ENCODE measurements around the gene N4BP3. TPM values are rescaled to one million over a fixed set of nuclear protein-coding genes. Genes with fewer than 3 reads are reported as not detected.

N4BP3 gene
- total and polyA plus RNA-seq, 5 donors from 2014 or later, result 0.07 to 2.5 (median 0.35) TPM

GRCh38 chr5:178136990-178137389, 23.7 kb downstream of the N4BP3 start:
- H3K4me3 Mint-ChIP-seq, result no peak overlapping the region
- H3K27ac Mint-ChIP-seq, result peak overlapping the region in 1 of 3 donors; percentile 59
- H3K9me3 Mint-ChIP-seq, result peaks cover 0 to 3% (median 0%) of the 10 kb centered on the region in 7 donors
- Histone ChIP-seq H3K9me3 (ENCODE audit: control insufficient read depth in 2 of 2, low read length in 2 of 2) (no peaks in the 10 kb centered on the region), H3K36me3 (ENCODE audit: control insufficient read depth, insufficient read depth, low read length) (peaks cover 26% of the 10 kb centered on the region), H3K27ac (ENCODE audit: insufficient read depth, low read length, poor library complexity, severe bottlenecking) (no peak overlapping the region), H3K4me3 (ENCODE audit: low read depth, low read length) (no peak overlapping the region), H3K27me3 (ENCODE audit: control insufficient read depth, insufficient read depth, low read length) (no peaks in the 10 kb centered on the region), H3K4me1 (ENCODE audit: control insufficient read depth, insufficient read depth, low read length, poor library complexity, severe bottlenecking) (peaks cover 3% of the 10 kb centered on the region)
- H3K36me3 Mint-ChIP-seq, result peaks cover 37% of the 10 kb centered on the region
- H3K4me1 Mint-ChIP-seq, result peaks cover 14 to 36% (median 24%) of the 10 kb centered on the region in 4 donors
- no peak for ATAC-seq (ENCODE audit: low read depth in 2 of 2)
- H3K27me3 Mint-ChIP-seq, result no peaks in the 10 kb centered on the region
- no peak for DNase-seq

DNA sequence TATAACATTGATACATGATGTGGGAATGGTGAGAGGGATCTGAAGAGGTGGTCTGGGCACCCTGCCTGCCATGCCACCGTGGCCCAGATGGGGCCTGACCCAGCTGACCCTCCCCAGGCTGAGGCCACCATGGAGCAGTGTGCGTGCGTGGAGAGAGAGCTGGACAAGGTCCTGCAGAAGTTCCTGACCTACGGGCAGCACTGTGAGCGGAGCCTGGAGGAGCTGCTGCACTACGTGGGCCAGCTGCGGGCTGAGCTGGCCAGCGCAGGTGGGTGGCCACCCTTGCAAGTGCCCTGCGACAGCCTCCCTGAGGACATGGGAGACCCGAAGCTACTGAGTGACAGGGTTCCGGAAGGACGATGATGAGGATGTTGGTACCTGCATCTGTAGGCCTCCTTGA, 24.7 kb downstream of the N4BP3 start:
- ATAC-seq (ENCODE audit: low read depth in 2 of 2) (no peak), DNase-seq (no peak)
- no peaks in the 10 kb centered on the region for H3K27me3 ChIP-seq (ENCODE audit: control insufficient read depth, insufficient read depth, low read length)
- peaks cover 14 to 32% (median 25%) of the 10 kb centered on the region in 4 donors for H3K4me1 Mint-ChIP-seq
- no peak overlapping the region for H3K27ac Mint-ChIP-seq
- H3K4me3 ChIP-seq (ENCODE audit: low read depth, low read length), result no peak overlapping the region
- H3K9me3 ChIP-seq (ENCODE audit: control insufficient read depth in 2 of 2, low read length in 2 of 2), result no peaks in the 10 kb centered on the region
- H3K36me3 ChIP-seq (ENCODE audit: control insufficient read depth, insufficient read depth, low read length), result peaks cover 35% of the 10 kb centered on the region
- H3K27ac ChIP-seq (ENCODE audit: insufficient read depth, low read length, poor library complexity, severe bottlenecking), result no peak overlapping the region
- H3K4me3 Mint-ChIP-seq, result peak overlapping the region in 1 of 4 donors; percentile 59
- peaks cover 39% of the 10 kb centered on the region for H3K36me3 Mint-ChIP-seq
- no peaks in the 10 kb centered on the region for H3K27me3 Mint-ChIP-seq
- H3K4me1 ChIP-seq (ENCODE audit: control insufficient read depth, insufficient read depth, low read length, poor library complexity, severe bottlenecking), result peaks cover 3% of the 10 kb centered on the region
- peaks cover 0 to 3% (median 0%) of the 10 kb centered on the region in 7 donors for H3K9me3 Mint-ChIP-seq

GRCh38 chr5:178141550-178141949, 28.2 kb downstream of the N4BP3 start:
- no peaks in the 10 kb centered on the region for H3K9me3 Mint-ChIP-seq

GRCh38 chr5:178142642-178143041, 29.3 kb downstream of the N4BP3 start:
- Mint-ChIP-seq H3K4me3 (no peak overlapping the region), H3K9me3 (no peaks in the 10 kb centered on the region), H3K36me3 (peaks cover 40% of the 10 kb centered on the region), H3K27ac (no peak overlapping the region), H3K27me3 (no peaks in the 10 kb centered on the region), H3K4me1 (peaks cover 0 to 6% (median 4%) of the 10 kb centered on the region in 4 donors)
- Histone ChIP-seq H3K9me3 (ENCODE audit: control insufficient read depth in 2 of 2, low read length in 2 of 2) (no peaks in the 10 kb centered on the region), H3K4me3 (ENCODE audit: low read depth, low read length) (no peak overlapping the region), H3K27me3 (ENCODE audit: control insufficient read depth, insufficient read depth, low read length) (no peaks in the 10 kb centered on the region), H3K4me1 (ENCODE audit: control insufficient read depth, insufficient read depth, low read length, poor library complexity, severe bottlenecking) (no peaks in the 10 kb centered on the region), H3K36me3 (ENCODE audit: control insufficient read depth, insufficient read depth, low read length) (peaks cover 54% of the 10 kb centered on the region), H3K27ac (ENCODE audit: insufficient read depth, low read length, poor library complexity, severe bottlenecking) (no peak overlapping the region)
- DNase-seq, result no peak
- ATAC-seq (ENCODE audit: low read depth in 2 of 2), result no peak

More at GRCh38 chr5:178141550-178141949, 28.2 kb downstream of the N4BP3 start:
- DNase-seq (no peak), ATAC-seq (ENCODE audit: low read depth in 2 of 2) (no peak)
- Histone ChIP-seq H3K4me1 (ENCODE audit: control insufficient read depth, insufficient read depth, low read length, poor library complexity, severe bottlenecking) (no peaks in the 10 kb centered on the region), H3K27ac (ENCODE audit: insufficient read depth, low read length, poor library complexity, severe bottlenecking) (no peak overlapping the region), H3K36me3 (ENCODE audit: control insufficient read depth, insufficient read depth, low read length) (peaks cover 44% of the 10 kb centered on the region), H3K27me3 (ENCODE audit: control insufficient read depth, insufficient read depth, low read length) (no peaks in the 10 kb centered on the region), H3K9me3 (ENCODE audit: control insufficient read depth in 2 of 2, low read length in 2 of 2) (no peaks in the 10 kb centered on the region), H3K4me3 (ENCODE audit: low read depth, low read length) (no peak overlapping the region)
- H3K4me1 Mint-ChIP-seq, result peaks cover 3 to 12% (median 7%) of the 10 kb centered on the region in 4 donors
- peaks cover 30% of the 10 kb centered on the region for H3K36me3 Mint-ChIP-seq
- no peak overlapping the region for H3K27ac Mint-ChIP-seq
- no peaks in the 10 kb centered on the region for H3K27me3 Mint-ChIP-seq
- no peak overlapping the region for H3K4me3 Mint-ChIP-seq

GRCh38 chr5:178143246-178143645, 29.9 kb downstream of the N4BP3 start:
- Mint-ChIP-seq H3K36me3 (peaks cover 38% of the 10 kb centered on the region), H3K27me3 (no peaks in the 10 kb centered on the region), H3K9me3 (no peaks in the 10 kb centered on the region), H3K4me1 (peaks cover 0 to 6% (median 3%) of the 10 kb centered on the region in 4 donors), H3K27ac (no peak overlapping the region), H3K4me3 (no peak overlapping the region)
- Histone ChIP-seq H3K27ac (ENCODE audit: insufficient read depth, low read length, poor library complexity, severe bottlenecking) (no peak overlapping the region), H3K4me3 (ENCODE audit: low read depth, low read length) (no peak overlapping the region), H3K27me3 (ENCODE audit: control insufficient read depth, insufficient read depth, low read length) (no peaks in the 10 kb centered on the region), H3K9me3 (ENCODE audit: control insufficient read depth in 2 of 2, low read length in 2 of 2) (no peaks in the 10 kb centered on the region), H3K4me1 (ENCODE audit: control insufficient read depth, insufficient read depth, low read length, poor library complexity, severe bottlenecking) (no peaks in the 10 kb centered on the region), H3K36me3 (ENCODE audit: control insufficient read depth, insufficient read depth, low read length) (peaks cover 58% of the 10 kb centered on the region)
- ATAC-seq (ENCODE audit: low read depth in 2 of 2) (no peak), DNase-seq (no peak)

DNA sequence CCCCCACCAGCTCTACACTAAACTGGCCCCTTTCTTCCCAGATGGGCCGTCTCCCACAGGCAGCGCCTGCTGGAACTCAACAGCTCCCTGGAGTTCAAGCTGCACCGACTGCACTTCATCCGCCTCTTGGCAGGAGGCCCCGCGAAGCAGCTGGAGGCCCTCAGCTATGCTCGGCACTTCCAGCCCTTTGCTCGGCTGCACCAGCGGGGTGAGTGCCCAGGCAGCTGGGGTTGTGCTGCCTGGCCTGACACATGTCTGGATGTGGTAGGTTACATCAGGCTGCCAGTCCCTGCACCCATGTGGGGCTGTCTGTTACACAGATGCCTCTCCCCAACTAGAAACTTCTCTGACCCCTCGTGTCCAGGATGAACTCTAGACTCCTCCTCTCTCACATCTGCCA, 30.6 kb downstream of the N4BP3 start:
- Histone ChIP-seq H3K27me3 (ENCODE audit: control insufficient read depth, insufficient read depth, low read length) (no peaks in the 10 kb centered on the region), H3K4me1 (ENCODE audit: control insufficient read depth, insufficient read depth, low read length, poor library complexity, severe bottlenecking) (no peaks in the 10 kb centered on the region), H3K27ac (ENCODE audit: insufficient read depth, low read length, poor library complexity, severe bottlenecking) (no peak overlapping the region), H3K36me3 (ENCODE audit: control insufficient read depth, insufficient read depth, low read length) (peaks cover 64% of the 10 kb centered on the region), H3K9me3 (ENCODE audit: control insufficient read depth in 2 of 2, low read length in 2 of 2) (no peaks in the 10 kb centered on the region), H3K4me3 (ENCODE audit: low read depth, low read length) (no peak overlapping the region)
- peak overlapping the region in 2 of 3 donors; percentile 43 to 59 for H3K27ac Mint-ChIP-seq
- peaks cover 42% of the 10 kb centered on the region for H3K36me3 Mint-ChIP-seq
- H3K27me3 Mint-ChIP-seq, result no peaks in the 10 kb centered on the region
- DNase-seq (no peak), ATAC-seq (ENCODE audit: low read depth in 2 of 2) (no peak)
- H3K4me3 Mint-ChIP-seq, result peak overlapping the region in 1 of 4 donors; percentile 27
- no peaks in the 10 kb centered on the region for H3K9me3 Mint-ChIP-seq
- peaks cover 0 to 6% (median 5%) of the 10 kb centered on the region in 4 donors for H3K4me1 Mint-ChIP-seq

- peak; percentile 73 to 79 for ATAC-seq (ENCODE audit: low read depth in 2 of 2)
- H3K27me3 ChIP-seq (ENCODE audit: control insufficient read depth, insufficient read depth, low read length), result no peaks in the 10 kb centered on the region
- peaks cover 7% of the 10 kb centered on the region for H3K4me1 ChIP-seq (ENCODE audit: control insufficient read depth, insufficient read depth, low read length, poor library complexity, severe bottlenecking)
- peaks cover 73% of the 10 kb centered on the region for H3K36me3 ChIP-seq (ENCODE audit: control insufficient read depth, insufficient read depth, low read length)
- H3K27me3 Mint-ChIP-seq, result no peaks in the 10 kb centered on the region
- no peaks in the 10 kb centered on the region for H3K9me3 ChIP-seq (ENCODE audit: control insufficient read depth in 2 of 2, low read length in 2 of 2)
- H3K27ac Mint-ChIP-seq, result peak overlapping the region; percentile 47 to 60 (median 52)
- DNase-seq, result peak; percentile 62 to 77 (median 74)
- H3K36me3 Mint-ChIP-seq, result peaks cover 44% of the 10 kb centered on the region
- no peak overlapping the region for H3K4me3 Mint-ChIP-seq
- no peak overlapping the region for H3K27ac ChIP-seq (ENCODE audit: insufficient read depth, low read length, poor library complexity, severe bottlenecking)
- peaks cover 5 to 25% (median 11%) of the 10 kb centered on the region in 4 donors for H3K4me1 Mint-ChIP-seq
- no peaks in the 10 kb centered on the region for H3K9me3 Mint-ChIP-seq
- no peak overlapping the region for H3K4me3 ChIP-seq (ENCODE audit: low read depth, low read length)
Measured at GRCh38 chr5:178145965-178146820, 32.9 kb downstream of the N4BP3 start.
